HS-27A (cell line): ENCODE data around the gene CRYBG3.

Experiments
- DNase-seq: peaks from one replicate; pipeline ENCODE4 v3.0.0-alpha.2; 2012; ENCODE audit warnings: low read depth, missing footprints

Gene CRYBG3

GRCh38 chr3:97838393-97838792 lies 16.6 kb downstream of the CRYBG3 start:
- DNase-seq = no peak

GRCh38 chr3:97839944-97840343 lies 18.1 kb downstream of the CRYBG3 start:
- no peak for DNase-seq

- no peak for DNase-seq
Measured at GRCh38 chr3:97841304-97841703, 19.5 kb downstream of the CRYBG3 start.

- no peak for DNase-seq
Measured at GRCh38 chr3:97841956-97842355, 20.1 kb downstream of the CRYBG3 start.

- DNase-seq = no peak
Measured at GRCh38 chr3:97848779-97849178, 27.0 kb downstream of the CRYBG3 start.

GRCh38 chr3:97857401-97857800 lies 35.6 kb downstream of the CRYBG3 start:
- DNase-seq = no peak

- DNase-seq = no peak
Measured at GRCh38 chr3:97860364-97860763, 38.6 kb downstream of the CRYBG3 start.

- DNase-seq = no peak
Measured at GRCh38 chr3:97862582-97862981, 40.8 kb downstream of the CRYBG3 start.

GRCh38 chr3:97863031-97863430 lies 41.2 kb downstream of the CRYBG3 start:
- DNase-seq = no peak

GRCh38 chr3:97863775-97864174 lies 42.0 kb downstream of the CRYBG3 start:
- DNase-seq = no peak

GRCh38 chr3:97871186-97871585 lies 49.4 kb downstream of the CRYBG3 start:
- no peak for DNase-seq

- DNase-seq = peak; percentile 67
Measured at GRCh38 chr3:97871801-97872524, 50.2 kb downstream of the CRYBG3 start.

- DNase-seq = no peak
Measured at GRCh38 chr3:97872525-97873042, 50.8 kb downstream of the CRYBG3 start.

GRCh38 chr3:97880267-97880666 lies 58.5 kb downstream of the CRYBG3 start:
- DNase-seq = no peak

GRCh38 chr3:97882975-97883598 lies 61.3 kb downstream of the CRYBG3 start:
- DNase-seq = peak; percentile 55

GRCh38 chr3:97883736-97884135 lies 61.9 kb downstream of the CRYBG3 start:
- no peak for DNase-seq

GRCh38 chr3:97884586-97885123 lies 62.8 kb downstream of the CRYBG3 start:
- DNase-seq = no peak

- DNase-seq = no peak
Measured at GRCh38 chr3:97885931-97886824, 64.4 kb downstream of the CRYBG3 start.

GRCh38 chr3:97889814-97890213 lies 68.0 kb downstream of the CRYBG3 start:
- DNase-seq = no peak

- DNase-seq = no peak
Measured at GRCh38 chr3:97892852-97893251, 71.0 kb downstream of the CRYBG3 start.

- DNase-seq = no peak
Measured at GRCh38 chr3:97895216-97895615, 73.4 kb downstream of the CRYBG3 start.

GRCh38 chr3:97896129-97896528 lies 74.3 kb downstream of the CRYBG3 start:
- no peak for DNase-seq
